Fibroblast of villous mesenchyme (primary cell): ENCODE data around the gene SEMA4A. TPM values are rescaled to one million over a fixed set of nuclear protein-coding genes. Genes with fewer than 3 reads are reported as not detected.

ENCODE experiments used
- DNase-seq: peaks from one replicate; pipeline ENCODE4 v3.0.0-alpha.2; 2010; ENCODE audit warnings: low read depth
- H3K4me3 ChIP-seq: 2 replicates; pipeline ENCODE4 v1.5.1; 2011; ENCODE audit warnings: low read depth, mild to moderate bottlenecking, low read length
- total RNA-seq: library from RNA; depleted of rRNA; stranded (reverse); fragments of >200 nt; gene quantifications from 2 replicates; pipeline ENCODE4 v1.2.3, GENCODE V29; 2012
- TF ChIP-seq, protein P1 (sequence below): IDR thresholded peaks from 2 replicates; pipeline ENCODE4 v1.5.1; 2012; ENCODE audit warnings: low read depth, mild to moderate bottlenecking, low read length; ENCODE audit not compliant: insufficient read depth

Gene SEMA4A
- total RNA-seq, 1 donor: 0.43 TPM

DNA sequence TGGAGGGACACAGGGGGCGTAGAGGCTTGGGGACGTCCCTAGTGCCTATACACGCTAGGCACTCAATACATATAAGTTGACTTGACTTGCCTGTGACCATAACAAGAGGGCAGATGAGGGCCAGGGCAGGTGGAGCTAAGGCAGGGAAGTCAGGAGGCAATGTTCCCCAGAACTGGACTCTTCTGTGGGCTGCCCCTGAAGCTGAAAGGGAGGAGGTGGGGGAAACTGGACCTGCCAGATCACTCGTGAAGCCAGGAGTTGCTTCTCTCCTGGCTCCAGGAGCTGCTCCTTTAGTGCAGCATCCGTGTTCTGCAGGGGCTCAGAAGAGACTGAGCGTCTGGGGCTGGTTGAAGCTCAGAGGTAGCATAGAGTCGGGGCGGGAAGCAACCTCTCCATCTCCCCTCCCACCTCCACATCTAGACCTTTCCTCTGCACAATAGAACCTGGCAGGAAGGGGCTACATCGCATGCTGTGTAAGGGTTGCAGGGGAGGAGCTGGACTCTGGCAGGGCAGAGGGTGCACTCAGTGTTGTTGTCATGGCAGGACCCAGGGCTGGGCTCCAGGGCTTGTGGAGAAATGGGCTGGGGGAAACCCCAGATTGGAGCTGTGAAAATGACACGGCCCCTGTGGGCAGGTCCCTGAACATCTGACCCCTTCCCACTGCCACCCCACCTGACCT lies 2.9 kb upstream of the SEMA4A start:
- H3K4me3 ChIP-seq: no peak overlapping the region
- no peak for DNase-seq
- TF ChIP-seq, protein P1, sequence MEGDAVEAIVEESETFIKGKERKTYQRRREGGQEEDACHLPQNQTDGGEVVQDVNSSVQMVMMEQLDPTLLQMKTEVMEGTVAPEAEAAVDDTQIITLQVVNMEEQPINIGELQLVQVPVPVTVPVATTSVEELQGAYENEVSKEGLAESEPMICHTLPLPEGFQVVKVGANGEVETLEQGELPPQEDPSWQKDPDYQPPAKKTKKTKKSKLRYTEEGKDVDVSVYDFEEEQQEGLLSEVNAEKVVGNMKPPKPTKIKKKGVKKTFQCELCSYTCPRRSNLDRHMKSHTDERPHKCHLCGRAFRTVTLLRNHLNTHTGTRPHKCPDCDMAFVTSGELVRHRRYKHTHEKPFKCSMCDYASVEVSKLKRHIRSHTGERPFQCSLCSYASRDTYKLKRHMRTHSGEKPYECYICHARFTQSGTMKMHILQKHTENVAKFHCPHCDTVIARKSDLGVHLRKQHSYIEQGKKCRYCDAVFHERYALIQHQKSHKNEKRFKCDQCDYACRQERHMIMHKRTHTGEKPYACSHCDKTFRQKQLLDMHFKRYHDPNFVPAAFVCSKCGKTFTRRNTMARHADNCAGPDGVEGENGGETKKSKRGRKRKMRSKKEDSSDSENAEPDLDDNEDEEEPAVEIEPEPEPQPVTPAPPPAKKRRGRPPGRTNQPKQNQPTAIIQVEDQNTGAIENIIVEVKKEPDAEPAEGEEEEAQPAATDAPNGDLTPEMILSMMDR: no peak

DNA sequence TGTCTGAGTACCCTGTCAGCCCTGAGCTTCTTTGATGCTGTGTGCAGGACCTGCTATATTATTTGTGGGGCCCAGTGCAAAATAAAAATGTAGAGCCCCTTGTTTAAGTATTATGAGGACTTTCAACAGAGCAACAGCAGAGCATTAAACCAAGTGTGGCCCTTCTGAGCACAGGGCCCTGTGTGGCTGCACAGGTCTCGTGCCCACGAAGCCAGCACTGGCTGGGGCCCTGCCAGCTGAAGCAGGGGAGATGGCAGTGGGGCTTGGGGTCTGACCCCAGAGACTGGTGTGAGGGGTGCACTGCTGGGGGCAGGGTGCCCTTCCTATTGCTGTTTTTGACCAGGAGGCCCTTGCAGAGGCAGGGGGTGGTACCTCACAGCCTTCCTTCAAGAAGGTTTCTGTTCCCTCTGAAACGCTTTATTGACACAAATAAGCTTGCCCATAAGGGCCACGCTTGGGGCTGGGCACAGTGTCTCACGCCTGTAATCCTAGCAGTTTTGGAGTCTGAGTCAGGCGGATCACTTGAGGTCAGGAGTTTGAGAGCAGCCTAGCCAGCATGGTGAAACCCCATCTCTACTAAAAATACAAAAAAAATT lies 2.2 kb upstream of the SEMA4A start:
- no peak overlapping the region for H3K4me3 ChIP-seq
- TF ChIP-seq, protein P1: no peak
- DNase-seq: peak; percentile 67

DNA sequence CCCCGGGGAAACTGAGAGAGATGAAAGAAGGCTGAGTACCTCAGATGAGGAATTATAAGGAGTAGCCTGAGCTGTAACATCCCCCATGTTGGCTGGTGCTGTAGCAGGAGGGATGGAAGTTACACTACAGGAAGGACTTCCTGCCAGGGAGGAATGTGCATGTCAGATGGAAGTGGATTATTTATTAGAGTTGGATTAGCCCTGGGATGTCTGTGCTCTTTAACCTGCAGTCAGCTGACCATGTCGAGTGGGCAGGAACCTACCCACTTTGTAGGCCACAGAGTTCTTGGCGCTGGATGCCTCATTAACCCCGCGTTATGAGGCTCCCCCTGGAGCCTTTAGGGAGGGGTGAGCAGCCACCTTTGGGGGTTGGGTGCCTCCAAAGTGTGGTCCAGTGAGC lies 757 bp upstream of the SEMA4A start:
- TF ChIP-seq, protein P1: no peak
- DNase-seq: no peak
- H3K4me3 ChIP-seq: no peak overlapping the region

DNA sequence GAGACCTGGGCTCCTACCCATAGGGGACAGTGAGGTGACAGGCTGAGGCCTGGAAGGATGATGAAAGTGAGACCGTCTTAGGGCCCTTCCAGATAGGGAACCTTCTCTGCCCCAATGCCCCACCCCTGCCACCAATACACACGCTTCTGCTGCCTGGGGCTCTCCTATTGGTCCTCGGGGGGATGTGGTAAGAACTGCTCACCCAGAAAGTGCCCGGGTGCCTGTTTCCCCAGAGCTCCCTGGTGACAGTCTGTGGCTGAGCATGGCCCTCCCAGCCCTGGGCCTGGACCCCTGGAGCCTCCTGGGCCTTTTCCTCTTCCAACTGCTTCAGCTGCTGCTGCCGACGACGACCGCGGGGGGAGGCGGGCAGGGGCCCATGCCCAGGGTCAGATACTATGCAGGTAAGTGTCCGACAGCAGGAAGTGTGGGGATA lies 948 bp downstream of the SEMA4A start:
- TF ChIP-seq, protein P1: no peak
- DNase-seq: no peak
- H3K4me3 ChIP-seq: no peak overlapping the region

DNA sequence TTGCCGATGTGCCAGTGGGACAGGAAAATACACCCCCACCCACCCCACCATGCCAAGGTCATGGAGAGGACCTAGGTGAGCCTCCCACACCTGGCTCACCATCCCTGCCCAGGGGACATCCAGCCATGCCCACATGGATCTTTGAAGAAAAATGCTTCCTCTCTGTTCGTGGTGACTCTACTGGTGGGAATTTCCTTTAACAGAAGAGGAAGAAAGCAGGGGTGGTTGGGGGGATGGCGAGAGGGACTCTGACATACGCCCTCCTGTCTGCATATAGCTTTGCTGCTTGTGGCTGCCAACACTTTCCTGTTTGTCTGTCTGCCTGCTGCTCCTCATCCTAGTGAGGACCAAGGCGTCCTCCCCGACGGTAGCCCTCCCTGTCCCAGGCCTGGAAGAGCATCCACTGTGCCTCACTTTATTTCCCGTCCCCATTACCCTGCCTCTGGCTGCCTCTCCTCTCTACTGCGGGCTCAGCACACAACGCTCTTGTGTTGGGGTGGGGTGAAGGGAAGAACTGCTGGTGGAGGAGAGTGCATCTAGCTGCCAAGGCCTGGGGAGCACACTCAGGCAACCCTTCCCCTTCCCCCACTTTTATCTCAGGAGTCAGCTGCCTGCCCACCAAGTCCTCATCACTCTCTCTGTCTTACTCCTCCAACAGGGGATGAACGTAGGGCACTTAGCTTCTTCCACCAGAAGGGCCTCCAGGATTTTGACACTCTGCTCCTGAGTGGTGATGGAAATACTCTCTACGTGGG lies 2.5 kb downstream of the SEMA4A start:
- no peak for DNase-seq

DNA sequence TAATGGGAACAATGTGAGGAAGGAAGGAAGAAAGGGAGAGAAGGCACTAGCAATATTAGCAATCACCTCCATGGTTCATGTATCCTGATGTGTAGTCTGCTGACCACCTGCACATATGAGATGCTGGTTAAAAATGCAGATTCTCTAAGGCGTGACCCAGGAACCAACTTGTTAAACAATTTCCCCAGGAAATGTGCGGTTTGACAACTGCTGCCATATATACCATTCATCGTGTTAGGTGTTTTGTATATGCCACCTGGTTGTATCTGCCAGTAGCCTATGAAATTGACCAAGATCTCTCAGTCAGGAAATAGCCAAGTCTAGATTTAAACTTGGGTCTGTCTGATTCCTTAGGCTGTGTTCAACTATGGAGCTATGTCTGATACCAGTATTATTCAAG lies 4.1 kb downstream of the SEMA4A start:
- no peak for DNase-seq
- TF ChIP-seq, protein P1: no peak
- H3K4me3 ChIP-seq: no peak overlapping the region

More for the DNA sequence above, 2.5 kb downstream of the SEMA4A start:
- no peak overlapping the region for H3K4me3 ChIP-seq
- TF ChIP-seq, protein P1: no peak
